NCI-H82 (cell line): Measurements from ENCODE around the gene PIGN.
"Not testable (repeated sequence)": the region's sequence is repeated elsewhere in the genome, so short reads cannot be mapped to it uniquely, and the experiment has no call there.

Experiments
- DNase-seq: peaks from one replicate; lab custom pipeline; 2025; lab: John Stamatoyannopoulos, UW

Gene PIGN

GRCh38 chr18:62177271-62177670, 9.6 kb downstream of the PIGN start:
- DNase-seq, result no peak

GRCh38 chr18:62175521-62175920, 11.3 kb downstream of the PIGN start:
- DNase-seq, result no peak

- DNase-seq, result no peak
Observed at GRCh38 chr18:62172298-62172697, 14.6 kb downstream of the PIGN start.

GRCh38 chr18:62170857-62171256, 16.0 kb downstream of the PIGN start:
- DNase-seq, result no peak

GRCh38 chr18:62166524-62166923, 20.3 kb downstream of the PIGN start:
- not testable (repeated sequence) for DNase-seq

- DNase-seq, result no peak
Observed at GRCh38 chr18:62165583-62165982, 21.3 kb downstream of the PIGN start.

- DNase-seq, result no peak
Observed at GRCh38 chr18:62164855-62165487, 21.9 kb downstream of the PIGN start.

- no peak for DNase-seq
Observed at GRCh38 chr18:62164310-62164709, 22.5 kb downstream of the PIGN start.

- DNase-seq, result no peak
Observed at GRCh38 chr18:62157843-62158242, 29.0 kb downstream of the PIGN start.

- DNase-seq, result no peak
Observed at GRCh38 chr18:62152844-62153243, 34.0 kb downstream of the PIGN start.

- DNase-seq, result no peak
Observed at GRCh38 chr18:62151068-62151771, 35.6 kb downstream of the PIGN start.

GRCh38 chr18:62144338-62144737, 42.5 kb downstream of the PIGN start:
- DNase-seq, result peak; percentile 10

- DNase-seq, result no peak
Observed at GRCh38 chr18:62140259-62140658, 46.6 kb downstream of the PIGN start.

GRCh38 chr18:62138461-62139235, 48.2 kb downstream of the PIGN start:
- no peak for DNase-seq

- DNase-seq, result peak; percentile 79
Observed at GRCh38 chr18:62131301-62131909, 55.5 kb downstream of the PIGN start.

- DNase-seq, result peak; percentile 11
Observed at GRCh38 chr18:62128157-62128556, 58.7 kb downstream of the PIGN start.

GRCh38 chr18:62126737-62127136, 60.1 kb downstream of the PIGN start:
- DNase-seq, result no peak

- no peak for DNase-seq
Observed at GRCh38 chr18:62125702-62126101, 61.2 kb downstream of the PIGN start.

- no peak for DNase-seq
Observed at GRCh38 chr18:62122330-62122729, 64.5 kb downstream of the PIGN start.

GRCh38 chr18:62119884-62120283, 67.0 kb downstream of the PIGN start:
- DNase-seq, result no peak

- no peak for DNase-seq
Observed at GRCh38 chr18:62118328-62118727, 68.5 kb downstream of the PIGN start.

GRCh38 chr18:62109676-62110075, 77.2 kb downstream of the PIGN start:
- no peak for DNase-seq

GRCh38 chr18:62107881-62108280, 79.0 kb downstream of the PIGN start:
- DNase-seq, result no peak
